HepG2 (cell line): ENCODE data around the gene DDX39B. TPM values are rescaled to one million over a fixed set of nuclear protein-coding genes. Genes with fewer than 3 reads are reported as not detected.
A peak's percentile ranks its signal among the peaks of the same experiment; 100 is the strongest.

Source experiments
- FOXP1 ChIP-seq, 2 experiments: fragments of 450-650 bp in 1 of 2; IDR thresholded peaks; 2 replicates each; pipeline ENCODE4 v1.6.1; 2017 to 2018; ENCODE audit warnings: antibody characterized with exemption in 1 of 2
- GTF2F1 ChIP-seq: fragments of 150-350 bp; IDR thresholded peaks from 2 replicates; pipeline ENCODE4 v1.6.1; 2014; ENCODE audit warnings: low read length
- HDAC6 ChIP-seq: fragments of 200-600 bp; sonication (generic); IDR thresholded peaks from 2 replicates; pipeline ENCODE4 v1.7.0; 2017; ENCODE audit warnings: mild to moderate bottlenecking, antibody characterized with exemption, low read length, low read depth
- HES4 ChIP-seq: sonication (generic); formaldehyde crosslinking; IDR thresholded peaks from 2 replicates; pipeline ENCODE4 v1.9.0; 2021; ENCODE audit warnings: mild to moderate bottlenecking, missing genetic modification reagents, borderline replicate concordance
- IKZF4 ChIP-seq: sonication (generic); formaldehyde crosslinking; IDR thresholded peaks from 2 replicates; pipeline ENCODE4 v1.5.1; 2020; ENCODE audit warnings: borderline replicate concordance, mild to moderate bottlenecking, low read depth, missing genetic modification reagents; ENCODE audit errors: not compliant biosample characterization
- ISX ChIP-seq: sonication (generic); formaldehyde crosslinking; conservative IDR thresholded peaks from 2 replicates; pipeline ENCODE4 v1.5.0; 2020; ENCODE audit warnings: missing genetic modification reagents
- MEIS1 ChIP-seq: sonication (generic); formaldehyde crosslinking; IDR thresholded peaks from 2 replicates; pipeline ENCODE4 v1.9.0; 2021; ENCODE audit warnings: mild to moderate bottlenecking, missing genetic modification reagents, moderate library complexity, borderline replicate concordance
- MIER2 ChIP-seq: IDR thresholded peaks from 2 replicates; pipeline ENCODE4 v1.6.1; 2016; ENCODE audit warnings: missing biosample characterization, missing genetic modification reagents
- NFE2L1 ChIP-seq: sonication (generic); formaldehyde crosslinking; IDR thresholded peaks from 2 replicates; pipeline ENCODE4 v1.4.0; 2020; ENCODE audit warnings: missing genetic modification reagents, mild to moderate bottlenecking, borderline replicate concordance
- NR2F1 ChIP-seq, 2 experiments: fragments of 450-650 bp in 1 of 2; formaldehyde crosslinking in 1 of 2; IDR thresholded peaks; 2 replicates each; pipeline versions ENCODE4 v1.5.0 to v1.6.1; 2016 to 2020; ENCODE audit warnings: mild to moderate bottlenecking in 1 of 2, missing compliant biosample characterization in 1 of 2, missing genetic modification reagents in 1 of 2, moderate library complexity in 1 of 2
- REXO4 ChIP-seq: sonication (generic); formaldehyde crosslinking; IDR thresholded peaks from 2 replicates; pipeline ENCODE4 v1.8.0; 2022; ENCODE audit warnings: missing genetic modification reagents, mild to moderate bottlenecking, borderline replicate concordance
- RXRB ChIP-seq: IDR thresholded peaks from 2 replicates; pipeline ENCODE4 v1.6.1; 2016; ENCODE audit warnings: borderline replicate concordance, missing genetic modification reagents, missing compliant biosample characterization
- TP53 ChIP-seq: sonication (generic); formaldehyde crosslinking; conservative IDR thresholded peaks from 2 replicates; pipeline ENCODE4 v1.4.0; 2020; ENCODE audit warnings: missing genetic modification reagents
- ZNF253 ChIP-seq: sonication (generic); formaldehyde crosslinking; IDR thresholded peaks from 2 replicates; pipeline ENCODE4 v1.8.0; 2022; ENCODE audit warnings: mild to moderate bottlenecking, missing genetic modification reagents, borderline replicate concordance
- ZNF430 ChIP-seq: sonication (generic); formaldehyde crosslinking; IDR thresholded peaks from 2 replicates; pipeline ENCODE4 v1.9.0; 2021; ENCODE audit warnings: mild to moderate bottlenecking, missing genetic modification reagents
- ZNF451 ChIP-seq: sonication (generic); formaldehyde crosslinking; IDR thresholded peaks from 2 replicates; pipeline ENCODE4 v1.5.0; 2020; ENCODE audit warnings: mild to moderate bottlenecking, missing genetic modification reagents
- ZNF670 ChIP-seq: sonication (generic); formaldehyde crosslinking; IDR thresholded peaks from 2 replicates; pipeline ENCODE4 v1.8.0; 2022; ENCODE audit warnings: mild to moderate bottlenecking, missing genetic modification reagents, borderline replicate concordance
- ZNF7 ChIP-seq: IDR thresholded peaks from 2 replicates; pipeline ENCODE4 v1.6.1; 2016; ENCODE audit warnings: missing biosample characterization, missing genetic modification reagents
- ZNF737 ChIP-seq: sonication (generic); formaldehyde crosslinking; IDR thresholded peaks from 2 replicates; pipeline ENCODE4 v1.5.0; 2020; ENCODE audit warnings: missing genetic modification reagents, mild to moderate bottlenecking, borderline replicate concordance
- ZZZ3 ChIP-seq: sonication (generic); formaldehyde crosslinking; IDR thresholded peaks from 2 replicates; pipeline ENCODE4 v1.4.0; 2020; ENCODE audit warnings: missing genetic modification reagents, mild to moderate bottlenecking, borderline replicate concordance
- polyA plus RNA-seq, 8 experiments: library from polyadenylated mRNA; depleted of rRNA in 3 of 8; stranded (reverse) in 7 of 8; unstranded in 1 of 8; fragments of >200 nt; fragmentation: Illumina TruSeq in 4 of 8; extraction: Trizol in 4 of 8; gene quantifications; 2 replicates each; pipeline versions ENCODE4 v1.2.1 to v1.2.3, GENCODE V29; 2011 to 2016; ENCODE audit warnings: low read depth in 4 of 8, missing spikeins in 1 of 8, mixed read lengths in 1 of 8; ENCODE audit not compliant: insufficient read depth in 1 of 8
- total RNA-seq, 5 experiments: library from RNA; depleted of rRNA; stranded (reverse); fragments of >200 nt; fragmentation: Illumina TruSeq; extraction: Trizol; gene quantifications; 2 replicates each; pipeline ENCODE4 v1.2.3, GENCODE V29; 2016; ENCODE audit warnings: low read depth in 1 of 5
- TF ChIP-seq, protein P1 (sequence below): sonication (generic); formaldehyde crosslinking; IDR thresholded peaks from 2 replicates; pipeline ENCODE4 v1.8.0; 2022; ENCODE audit warnings: missing genetic modification reagents, mild to moderate bottlenecking, moderate library complexity, borderline replicate concordance
- TF ChIP-seq, protein P2 (sequence below): IDR thresholded peaks from 2 replicates; pipeline ENCODE4 v1.6.1; 2016; ENCODE audit warnings: mild to moderate bottlenecking
- TF ChIP-seq, protein P3 (sequence below): sonication (generic); formaldehyde crosslinking; IDR thresholded peaks from 2 replicates; pipeline ENCODE4 v1.4.0; 2020; ENCODE audit warnings: missing genetic modification reagents
- TF ChIP-seq, protein P4 (sequence below): sonication (generic); formaldehyde crosslinking; IDR thresholded peaks from 2 replicates; pipeline ENCODE4 v1.5.0; 2020; ENCODE audit warnings: missing genetic modification reagents, mild to moderate bottlenecking, borderline replicate concordance

DDX39B gene
- total and polyA plus RNA-seq, 2 of the 13 experiments (the other 11 are each of a cell fraction or from before 2014, with no cell fraction given), result 570 to 678 TPM

DNA sequence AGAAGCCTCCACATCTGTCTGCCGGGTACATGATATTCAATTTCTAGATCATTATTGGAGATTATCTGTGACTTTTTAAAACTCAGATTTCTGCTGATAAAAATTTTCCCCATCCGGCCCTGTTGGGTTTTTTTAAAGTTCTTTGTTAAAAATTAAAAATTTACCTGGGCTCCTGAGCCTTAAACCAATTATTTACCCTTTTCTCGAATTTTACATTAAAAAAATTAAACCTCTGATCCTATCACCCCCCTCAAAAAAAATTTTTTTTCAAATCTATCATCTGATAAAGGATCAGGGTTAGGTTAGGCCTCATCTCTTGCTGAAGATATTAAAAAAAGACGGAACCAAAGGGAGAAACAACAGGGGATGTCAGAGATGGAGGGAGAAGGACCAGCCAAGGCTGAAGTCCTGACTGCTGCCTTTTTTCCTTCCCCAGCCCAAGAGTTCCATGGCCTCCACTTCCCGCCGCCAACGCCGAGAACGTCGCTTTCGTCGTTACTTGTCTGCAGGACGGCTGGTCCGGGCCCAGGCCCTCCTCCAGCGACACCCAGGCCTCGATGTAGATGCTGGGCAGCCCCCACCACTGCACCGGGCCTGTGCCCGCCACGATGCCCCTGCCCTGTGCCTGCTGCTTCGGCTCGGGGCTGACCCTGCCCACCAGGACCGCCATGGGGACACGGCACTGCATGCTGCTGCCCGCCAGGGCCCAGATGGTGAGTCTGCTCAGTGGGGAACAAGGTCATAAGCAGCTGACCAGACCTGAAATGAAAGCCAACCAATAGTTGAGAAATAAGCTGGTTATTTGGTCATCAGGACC is 6.1 kb upstream of the DDX39B start (continued):
- TF ChIP-seq, protein P1, sequence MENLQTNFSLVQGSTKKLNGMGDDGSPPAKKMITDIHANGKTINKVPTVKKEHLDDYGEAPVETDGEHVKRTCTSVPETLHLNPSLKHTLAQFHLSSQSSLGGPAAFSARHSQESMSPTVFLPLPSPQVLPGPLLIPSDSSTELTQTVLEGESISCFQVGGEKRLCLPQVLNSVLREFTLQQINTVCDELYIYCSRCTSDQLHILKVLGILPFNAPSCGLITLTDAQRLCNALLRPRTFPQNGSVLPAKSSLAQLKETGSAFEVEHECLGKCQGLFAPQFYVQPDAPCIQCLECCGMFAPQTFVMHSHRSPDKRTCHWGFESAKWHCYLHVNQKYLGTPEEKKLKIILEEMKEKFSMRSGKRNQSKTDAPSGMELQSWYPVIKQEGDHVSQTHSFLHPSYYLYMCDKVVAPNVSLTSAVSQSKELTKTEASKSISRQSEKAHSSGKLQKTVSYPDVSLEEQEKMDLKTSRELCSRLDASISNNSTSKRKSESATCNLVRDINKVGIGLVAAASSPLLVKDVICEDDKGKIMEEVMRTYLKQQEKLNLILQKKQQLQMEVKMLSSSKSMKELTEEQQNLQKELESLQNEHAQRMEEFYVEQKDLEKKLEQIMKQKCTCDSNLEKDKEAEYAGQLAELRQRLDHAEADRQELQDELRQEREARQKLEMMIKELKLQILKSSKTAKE (CRISPR knock-in tag), result no peak; the same call in 1 of the 2 replicates
- TF ChIP-seq HES4 (CRISPR knock-in tag) (no peak), RXRB (CRISPR knock-in tag) (no peak), REXO4 (CRISPR knock-in tag) (no peak), MEIS1 (no peak), ZNF430 (CRISPR knock-in tag) (no peak), ZNF670 (no peak), ZNF253 (CRISPR knock-in tag) (peak; percentile 38; the same call in 1 of the 2 replicates), GTF2F1 (no peak), ZNF737 (CRISPR knock-in tag) (no peak), ZZZ3 (CRISPR knock-in tag) (no peak), ISX (no peak), IKZF4 (no peak), ZNF451 (CRISPR knock-in tag) (0 out of 2 replicates have a peak, but pooled peaks have one; percentile 41), ZNF7 (CRISPR knock-in tag) (no peak), NFE2L1 (CRISPR knock-in tag) (no peak), TP53 (no peak), NR2F1 (CRISPR knock-in tag; IDR thresholded peaks at IDR 0.05) (no peak), FOXP1 (IDR thresholded peaks at IDR 0.05) (no peak), FOXP1 (CRISPR knock-in tag; IDR thresholded peaks at IDR 0.05) (no peak), HDAC6 (no peak), MIER2 (no peak)
- TF ChIP-seq, protein P2, sequence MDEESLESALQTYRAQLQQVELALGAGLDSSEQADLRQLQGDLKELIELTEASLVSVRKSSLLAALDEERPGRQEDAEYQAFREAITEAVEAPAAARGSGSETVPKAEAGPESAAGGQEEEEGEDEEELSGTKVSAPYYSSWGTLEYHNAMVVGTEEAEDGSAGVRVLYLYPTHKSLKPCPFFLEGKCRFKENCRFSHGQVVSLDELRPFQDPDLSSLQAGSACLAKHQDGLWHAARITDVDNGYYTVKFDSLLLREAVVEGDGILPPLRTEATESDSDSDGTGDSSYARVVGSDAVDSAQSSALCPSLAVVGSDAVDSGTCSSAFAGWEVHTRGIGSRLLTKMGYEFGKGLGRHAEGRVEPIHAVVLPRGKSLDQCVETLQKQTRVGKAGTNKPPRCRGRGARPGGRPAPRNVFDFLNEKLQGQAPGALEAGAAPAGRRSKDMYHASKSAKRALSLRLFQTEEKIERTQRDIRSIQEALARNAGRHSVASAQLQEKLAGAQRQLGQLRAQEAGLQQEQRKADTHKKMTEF, result no peak
- TF ChIP-seq, protein P3, sequence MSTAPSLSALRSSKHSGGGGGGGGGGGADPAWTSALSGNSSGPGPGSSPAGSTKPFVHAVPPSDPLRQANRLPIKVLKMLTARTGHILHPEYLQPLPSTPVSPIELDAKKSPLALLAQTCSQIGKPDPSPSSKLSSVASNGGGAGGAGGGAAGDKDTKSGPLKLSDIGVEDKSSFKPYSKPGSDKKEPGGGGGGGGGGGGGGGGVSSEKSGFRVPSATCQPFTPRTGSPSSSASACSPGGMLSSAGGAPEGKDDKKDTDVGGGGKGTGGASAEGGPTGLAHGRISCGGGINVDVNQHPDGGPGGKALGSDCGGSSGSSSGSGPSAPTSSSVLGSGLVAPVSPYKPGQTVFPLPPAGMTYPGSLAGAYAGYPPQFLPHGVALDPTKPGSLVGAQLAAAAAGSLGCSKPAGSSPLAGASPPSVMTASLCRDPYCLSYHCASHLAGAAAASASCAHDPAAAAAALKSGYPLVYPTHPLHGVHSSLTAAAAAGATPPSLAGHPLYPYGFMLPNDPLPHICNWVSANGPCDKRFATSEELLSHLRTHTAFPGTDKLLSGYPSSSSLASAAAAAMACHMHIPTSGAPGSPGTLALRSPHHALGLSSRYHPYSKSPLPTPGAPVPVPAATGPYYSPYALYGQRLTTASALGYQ, result no peak
- TF ChIP-seq, protein P4, sequence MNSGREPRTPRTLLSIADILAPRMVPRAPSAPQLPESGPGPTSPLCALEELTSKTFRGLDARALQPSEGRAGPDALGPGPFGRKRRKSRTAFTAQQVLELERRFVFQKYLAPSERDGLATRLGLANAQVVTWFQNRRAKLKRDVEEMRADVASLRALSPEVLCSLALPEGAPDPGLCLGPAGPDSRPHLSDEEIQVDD (CRISPR knock-in tag), result no peak
